Ovary (tissue), 9 donors: ENCODE measurements around the gene INHBA. TPM values are rescaled to one million over a fixed set of nuclear protein-coding genes. Genes with fewer than 3 reads are reported as not detected.

Experiments used
- DNase-seq, 5 donors: peaks; one replicate each; pipeline ENCODE4 v3.0.0-alpha.2; 2019 to 2020
- H3K27ac ChIP-seq, 2 donors: fragments of 200-600 bp; one replicate each; pipeline versions ENCODE4 v1.5.1 to v1.8.0; 2019 to 2022
- H3K27me3 ChIP-seq: fragments of 200-600 bp; one replicate; pipeline ENCODE4 v1.8.0; 2022
- H3K36me3 ChIP-seq: fragments of 200-600 bp; sonication (generic); one replicate; pipeline ENCODE4 v1.5.1; 2019
- H3K4me1 ChIP-seq: one replicate; pipeline ENCODE4 v1.8.1; 2013; ENCODE audit warnings: mild to moderate bottlenecking, moderate library complexity; ENCODE audit not compliant: insufficient read depth
- H3K4me3 ChIP-seq: fragments of 200-600 bp; sonication (generic); one replicate; pipeline ENCODE4 v1.5.1; 2017
- H3K9me3 ChIP-seq, 2 donors: fragments of 200-600 bp in 1 of 2; sonication (generic) in 1 of 2; one replicate each; pipeline versions ENCODE4 v1.5.1 to v1.8.1; 2013 to 2019; ENCODE audit warnings: mild to moderate bottlenecking in 1 of 2, moderate library complexity in 1 of 2
- EP300 ChIP-seq: sonication (generic); formaldehyde crosslinking; IDR thresholded peaks from one replicate; pipeline ENCODE4 v1.6.1; 2017; ENCODE audit warnings: antibody characterized with exemption
- POLR2A ChIP-seq: fragments of 450-650 bp; IDR thresholded peaks from one replicate; pipeline ENCODE4 v1.6.1; 2017; ENCODE audit warnings: antibody characterized with exemption, mild to moderate bottlenecking, moderate library complexity
- WGBS, 3 donors: extraction: QIAGEN DNeasy Blood & Tissue Kit in 1 of 3; methylation state at CpG; one replicate each; pipeline versions ENCODE4 v1.1.5 to v1.1.7; 2013 to 2017; 5-methylcytosine and 5-hydroxymethylcytosine counted together
- intact Hi-C, 4 donors: fragments of 100-400 bp; cut with DNase I; formaldehyde crosslinking; loops; one replicate each; pipeline versions ENCODE4 v1.11.0 to v1.15.1; 2022 to 2023
- polyA plus RNA-seq, 2 donors: library from polyadenylated mRNA; stranded (reverse); fragments of 200-250 nt in 1 of 2; fragments of 350-450 nt in 1 of 2; fragmentation: Illumina TruSeq in 1 of 2; extraction: RNeasy Lipid Tissue Mini Kit (QIAGEN cat#74804) in 1 of 2; gene quantifications; one replicate each; pipeline ENCODE4 v1.2.3, GENCODE V29; 2013 to 2014
- total RNA-seq, 7 donors: library from RNA; depleted of rRNA in 2 of 7; stranded (reverse); fragments of >200 nt in 2 of 7; fragmentation: NEBNext Ultra II Directional in 3 of 7; extraction: Animal tissue kit (Norgen Biotek cat#: 25700) in 3 of 7; gene quantifications; one replicate each; pipeline versions ENCODE4 v1.1.0 to v1.2.4, GENCODE V29; 2016 to 2023
- TF ChIP-seq, protein P1 (sequence below), 3 donors: fragments of 450-650 bp in 2 of 3; fragments of 200-600 bp in 1 of 3; IDR thresholded peaks; one replicate each; pipeline versions ENCODE4 v1.5.1 to v1.8.0; 2016 to 2022; ENCODE audit warnings: antibody characterized with exemption in 3 of 3, mild to moderate bottlenecking in 1 of 3
- donor health status: DM: no; HTN: no; CAD: no; lungs with moderate emphysema.
- donor health status: DM: no; HTN: no; CAD: no.
- donor health status: Bipolar disorder and iron deficiency.
- donor health status: DM: yes; HTN: yes; CAD: no.
- donor health status: DM: no; HTN: no; CAD: no.
- donor health status: DM: yes; HTN: yes; CAD: no.

Gene INHBA
- total and polyA plus RNA-seq, 9 donors: 2.1 to 18.0 (median 5.8) TPM

DNA sequence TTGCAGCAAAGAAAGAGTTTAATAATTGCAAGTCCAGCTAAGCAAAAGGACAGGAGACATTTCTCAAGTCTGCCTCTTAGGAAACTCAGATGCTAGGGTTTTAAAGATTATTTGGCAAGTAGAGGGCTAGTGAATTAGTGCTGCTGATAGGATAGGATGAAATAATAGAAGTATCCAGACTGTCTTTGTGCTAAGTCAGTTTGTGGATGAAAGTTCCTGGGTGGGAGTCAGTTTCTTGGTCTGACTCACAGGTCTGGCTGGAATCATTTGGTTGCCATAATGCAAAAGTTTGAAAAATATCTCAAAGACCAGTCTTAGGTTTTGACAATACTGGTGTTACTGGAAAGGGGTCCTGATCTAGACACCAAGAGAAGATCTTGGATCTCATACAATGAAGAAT is 42.6 kb upstream of the INHBA start:
- Histone ChIP-seq H3K9me3 (peaks cover 0 to 5% of the 10 kb centered on the region in 2 donors), H3K27ac (no peak overlapping the region), H3K27me3 (no peaks in the 10 kb centered on the region), H3K4me3 (no peak overlapping the region), H3K36me3 (no peaks in the 10 kb centered on the region), H3K4me1 (no peaks in the 10 kb centered on the region)
- TF ChIP-seq POLR2A: no peak
- TF ChIP-seq, protein P1, sequence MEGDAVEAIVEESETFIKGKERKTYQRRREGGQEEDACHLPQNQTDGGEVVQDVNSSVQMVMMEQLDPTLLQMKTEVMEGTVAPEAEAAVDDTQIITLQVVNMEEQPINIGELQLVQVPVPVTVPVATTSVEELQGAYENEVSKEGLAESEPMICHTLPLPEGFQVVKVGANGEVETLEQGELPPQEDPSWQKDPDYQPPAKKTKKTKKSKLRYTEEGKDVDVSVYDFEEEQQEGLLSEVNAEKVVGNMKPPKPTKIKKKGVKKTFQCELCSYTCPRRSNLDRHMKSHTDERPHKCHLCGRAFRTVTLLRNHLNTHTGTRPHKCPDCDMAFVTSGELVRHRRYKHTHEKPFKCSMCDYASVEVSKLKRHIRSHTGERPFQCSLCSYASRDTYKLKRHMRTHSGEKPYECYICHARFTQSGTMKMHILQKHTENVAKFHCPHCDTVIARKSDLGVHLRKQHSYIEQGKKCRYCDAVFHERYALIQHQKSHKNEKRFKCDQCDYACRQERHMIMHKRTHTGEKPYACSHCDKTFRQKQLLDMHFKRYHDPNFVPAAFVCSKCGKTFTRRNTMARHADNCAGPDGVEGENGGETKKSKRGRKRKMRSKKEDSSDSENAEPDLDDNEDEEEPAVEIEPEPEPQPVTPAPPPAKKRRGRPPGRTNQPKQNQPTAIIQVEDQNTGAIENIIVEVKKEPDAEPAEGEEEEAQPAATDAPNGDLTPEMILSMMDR (IDR thresholded peaks at IDR 0.05): no peak
- TF ChIP-seq EP300: no peak
- intact Hi-C loops: no loop called here
- no peak for DNase-seq

DNA sequence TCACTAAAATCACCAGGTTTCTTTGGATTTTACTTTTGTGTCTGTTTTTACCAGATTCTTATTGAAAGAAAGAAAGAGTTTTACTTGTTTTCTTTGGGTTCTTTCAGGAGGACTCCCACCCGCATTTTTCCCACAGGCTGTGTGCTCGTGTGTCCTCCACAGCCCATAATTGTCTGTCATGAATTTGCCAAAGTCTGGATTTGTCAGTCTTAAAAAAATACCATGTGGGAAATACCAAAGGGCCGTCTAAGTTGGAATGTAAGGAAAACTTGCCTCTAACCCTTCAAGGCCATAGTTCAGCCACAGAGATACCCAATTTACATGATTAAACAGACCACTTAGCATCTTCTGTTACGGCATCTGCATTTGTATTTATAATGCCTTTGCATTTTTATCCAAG is 41.3 kb upstream of the INHBA start:
- intact Hi-C loops: no loop called here
- DNase-seq: no peak
- Histone ChIP-seq H3K27me3 (no peaks in the 10 kb centered on the region), H3K36me3 (no peaks in the 10 kb centered on the region), H3K4me3 (no peak overlapping the region), H3K4me1 (no peaks in the 10 kb centered on the region), H3K9me3 (peaks cover 0 to 5% of the 10 kb centered on the region in 2 donors), H3K27ac (no peak overlapping the region)
- WGBS, 3 donors: 48 to 54% (median 49%) methylated on average over 4 of the region's 4 CpGs
- TF ChIP-seq, protein P1 (IDR thresholded peaks at IDR 0.05): no peak
- no peak for TF ChIP-seq EP300
- no peak for TF ChIP-seq POLR2A

DNA sequence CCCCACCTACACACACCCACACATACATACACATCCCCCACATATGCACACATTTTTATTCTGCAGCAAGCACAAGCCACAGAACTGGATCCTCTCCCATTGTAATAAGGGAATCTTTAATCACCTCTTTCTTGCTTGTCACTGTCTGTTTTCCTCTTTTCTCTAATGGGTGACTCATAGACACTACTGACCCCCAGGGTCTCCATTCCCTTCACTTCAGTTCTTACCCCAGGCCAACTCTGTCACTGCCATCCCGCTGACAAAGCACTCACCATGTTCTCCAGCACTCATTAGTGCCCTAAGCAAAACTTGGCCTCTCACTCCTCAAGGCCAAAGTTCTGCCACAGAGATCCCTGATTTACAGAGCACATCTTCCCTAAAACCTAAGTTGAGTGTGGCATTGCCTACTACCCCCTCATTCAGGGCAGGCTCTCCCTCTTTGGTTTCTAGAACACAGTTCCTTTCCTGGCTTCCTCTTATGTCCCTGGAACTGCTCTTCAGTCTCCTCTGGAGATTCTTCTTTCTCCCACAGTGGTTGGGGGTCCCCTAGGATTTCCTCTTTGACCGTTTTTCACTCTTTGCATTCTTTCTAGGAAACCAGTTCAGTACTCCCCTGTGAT is 39.6 kb upstream of the INHBA start:
- no peak overlapping the region for H3K27ac ChIP-seq
- no peaks in the 10 kb centered on the region for H3K4me1 ChIP-seq
- H3K9me3 ChIP-seq: peaks cover 0 to 5% of the 10 kb centered on the region in 2 donors
- no peaks in the 10 kb centered on the region for H3K36me3 ChIP-seq
- H3K27me3 ChIP-seq: no peaks in the 10 kb centered on the region
- no peak for TF ChIP-seq POLR2A
- TF ChIP-seq EP300: no peak
- TF ChIP-seq, protein P1 (IDR thresholded peaks at IDR 0.05): no peak
- no peak for DNase-seq
- WGBS, 3 donors: 83 to 89% (median 89%) methylated on average over 2 of the region's 2 CpGs
- no peak overlapping the region for H3K4me3 ChIP-seq
- intact Hi-C loops: no loop called here

DNA sequence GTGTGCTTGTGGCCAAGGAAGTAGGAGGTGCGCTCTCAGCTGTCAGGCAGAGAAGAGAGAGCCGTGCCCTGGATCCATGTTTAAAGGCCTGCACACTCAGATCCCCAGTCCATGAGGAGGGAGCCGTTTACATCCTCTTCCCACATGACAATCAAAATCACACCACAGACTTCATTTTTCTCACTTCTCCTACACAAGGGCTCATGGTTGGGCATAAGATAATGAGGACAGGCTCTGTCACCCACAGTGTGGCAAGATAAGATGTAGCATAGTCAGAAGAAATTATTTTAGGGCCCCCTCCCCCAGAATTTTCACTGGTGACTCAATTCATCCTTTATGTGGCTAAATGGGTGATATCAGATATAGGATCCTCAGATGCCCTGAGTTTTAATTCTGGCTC is 35.9 kb upstream of the INHBA start:
- H3K27me3 ChIP-seq: no peaks in the 10 kb centered on the region
- intact Hi-C loops: no loop called here
- no peaks in the 10 kb centered on the region for H3K4me1 ChIP-seq
- peaks cover 0 to 5% of the 10 kb centered on the region in 2 donors for H3K9me3 ChIP-seq
- H3K4me3 ChIP-seq: no peak overlapping the region
- DNase-seq: no peak
- 85 to 88% (median 86%) methylated on average over 3 of the region's 3 CpGs for WGBS, 3 donors
- no peak for TF ChIP-seq POLR2A
- no peak for TF ChIP-seq EP300
- TF ChIP-seq, protein P1 (IDR thresholded peaks at IDR 0.05): no peak
- H3K27ac ChIP-seq: no peak overlapping the region
- no peaks in the 10 kb centered on the region for H3K36me3 ChIP-seq
